GM12864 (cell line): ENCODE data around the gene POLR3GL.

Source experiments
- DNase-seq: peaks from one replicate; pipeline ENCODE4 v3.0.0-alpha.2; 2011; ENCODE audit warnings: low read depth
- H3K4me3 ChIP-seq: 2 replicates; pipeline ENCODE4 v1.5.1; 2011; ENCODE audit warnings: mild to moderate bottlenecking, low read depth, low read length, control low read depth
- TF ChIP-seq, protein P1 (sequence below): IDR thresholded peaks from 2 replicates; pipeline ENCODE4 v1.5.1; 2011; ENCODE audit warnings: low read depth, mild to moderate bottlenecking, moderate library complexity, low read length, control low read depth, inconsistent platforms; ENCODE audit errors: missing control alignments

Gene POLR3GL

GRCh38 chr1:145992958-145993617 is 28.6 kb downstream of the POLR3GL start:
- H3K4me3 ChIP-seq: no peak overlapping the region
- DNase-seq: no peak
- TF ChIP-seq, protein P1, sequence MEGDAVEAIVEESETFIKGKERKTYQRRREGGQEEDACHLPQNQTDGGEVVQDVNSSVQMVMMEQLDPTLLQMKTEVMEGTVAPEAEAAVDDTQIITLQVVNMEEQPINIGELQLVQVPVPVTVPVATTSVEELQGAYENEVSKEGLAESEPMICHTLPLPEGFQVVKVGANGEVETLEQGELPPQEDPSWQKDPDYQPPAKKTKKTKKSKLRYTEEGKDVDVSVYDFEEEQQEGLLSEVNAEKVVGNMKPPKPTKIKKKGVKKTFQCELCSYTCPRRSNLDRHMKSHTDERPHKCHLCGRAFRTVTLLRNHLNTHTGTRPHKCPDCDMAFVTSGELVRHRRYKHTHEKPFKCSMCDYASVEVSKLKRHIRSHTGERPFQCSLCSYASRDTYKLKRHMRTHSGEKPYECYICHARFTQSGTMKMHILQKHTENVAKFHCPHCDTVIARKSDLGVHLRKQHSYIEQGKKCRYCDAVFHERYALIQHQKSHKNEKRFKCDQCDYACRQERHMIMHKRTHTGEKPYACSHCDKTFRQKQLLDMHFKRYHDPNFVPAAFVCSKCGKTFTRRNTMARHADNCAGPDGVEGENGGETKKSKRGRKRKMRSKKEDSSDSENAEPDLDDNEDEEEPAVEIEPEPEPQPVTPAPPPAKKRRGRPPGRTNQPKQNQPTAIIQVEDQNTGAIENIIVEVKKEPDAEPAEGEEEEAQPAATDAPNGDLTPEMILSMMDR: no peak

DNA sequence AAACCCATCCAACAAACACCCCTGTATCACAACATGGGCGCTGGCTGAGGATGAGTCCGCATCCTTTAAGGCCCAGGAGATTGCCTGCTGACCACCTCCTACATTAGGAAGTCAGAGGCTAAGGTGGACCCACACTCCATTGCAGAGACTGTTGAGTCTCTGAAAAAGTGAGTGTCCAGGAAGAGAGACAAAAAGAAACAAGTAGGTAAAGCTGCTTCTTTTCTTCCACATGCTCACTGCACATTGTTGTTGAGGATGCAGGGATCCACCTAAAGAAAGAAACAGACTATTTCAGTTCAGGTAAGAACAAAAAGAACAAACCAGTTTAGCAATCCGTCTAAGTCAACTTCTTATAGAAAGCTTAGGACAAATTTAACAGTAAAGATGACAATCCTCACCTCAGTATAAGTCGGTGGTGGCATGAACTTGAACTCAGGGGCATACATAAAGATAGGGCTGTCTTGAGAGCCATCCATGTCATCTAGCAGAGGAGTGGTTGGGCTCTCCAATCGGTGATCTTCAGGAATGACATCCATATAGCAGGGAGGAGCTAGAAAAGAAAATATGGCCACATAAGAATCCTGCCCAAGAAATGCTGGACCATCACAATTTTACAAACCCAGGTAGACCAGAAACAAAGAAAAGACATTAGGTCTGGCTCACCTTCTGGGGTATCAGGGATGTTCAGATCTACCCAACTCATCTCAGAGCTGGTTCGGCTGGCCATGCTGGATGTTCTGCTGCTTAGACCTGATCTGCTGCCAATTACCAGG is 29.3 kb downstream of the POLR3GL start:
- H3K4me3 ChIP-seq: peak overlapping the region; percentile 96
- TF ChIP-seq, protein P1: no peak

GRCh38 chr1:145994391-145995120 is 30.1 kb downstream of the POLR3GL start:
- TF ChIP-seq, protein P1: no peak

More for the DNA sequence above, 29.3 kb downstream of the POLR3GL start:
- DNase-seq: no peak

GRCh38 chr1:145995148-145995881 is 30.8 kb downstream of the POLR3GL start:
- no peak for DNase-seq
- TF ChIP-seq, protein P1: no peak
- H3K4me3 ChIP-seq: peak overlapping the region; percentile 96

More at GRCh38 chr1:145994391-145995120, 30.1 kb downstream of the POLR3GL start:
- peak overlapping the region; percentile 96 for H3K4me3 ChIP-seq
- no peak for DNase-seq

DNA sequence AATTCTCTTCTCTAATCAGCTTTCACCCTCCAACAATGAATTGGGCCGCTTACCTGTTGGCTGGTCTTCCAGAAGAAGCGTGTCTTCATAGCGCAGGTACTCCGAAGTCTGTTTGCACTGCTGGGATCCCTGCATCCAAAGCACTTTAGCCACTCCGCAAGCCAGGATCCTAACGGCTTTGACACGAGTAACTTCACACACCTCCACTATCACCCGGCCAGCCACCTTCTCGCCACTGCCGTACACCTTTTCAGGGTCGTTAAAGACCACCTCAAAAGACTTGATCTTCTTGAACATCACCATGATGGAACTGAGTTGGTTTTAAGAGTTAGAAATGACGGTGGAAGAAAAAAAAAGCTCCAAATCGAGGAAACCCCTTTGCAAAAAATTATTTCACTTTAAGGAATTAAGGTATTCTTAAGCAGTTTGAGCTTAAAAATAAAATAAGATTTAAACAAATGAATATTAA is 31.5 kb downstream of the POLR3GL start:
- no peak for DNase-seq
- TF ChIP-seq, protein P1: no peak
- H3K4me3 ChIP-seq: peak overlapping the region; percentile 96

DNA sequence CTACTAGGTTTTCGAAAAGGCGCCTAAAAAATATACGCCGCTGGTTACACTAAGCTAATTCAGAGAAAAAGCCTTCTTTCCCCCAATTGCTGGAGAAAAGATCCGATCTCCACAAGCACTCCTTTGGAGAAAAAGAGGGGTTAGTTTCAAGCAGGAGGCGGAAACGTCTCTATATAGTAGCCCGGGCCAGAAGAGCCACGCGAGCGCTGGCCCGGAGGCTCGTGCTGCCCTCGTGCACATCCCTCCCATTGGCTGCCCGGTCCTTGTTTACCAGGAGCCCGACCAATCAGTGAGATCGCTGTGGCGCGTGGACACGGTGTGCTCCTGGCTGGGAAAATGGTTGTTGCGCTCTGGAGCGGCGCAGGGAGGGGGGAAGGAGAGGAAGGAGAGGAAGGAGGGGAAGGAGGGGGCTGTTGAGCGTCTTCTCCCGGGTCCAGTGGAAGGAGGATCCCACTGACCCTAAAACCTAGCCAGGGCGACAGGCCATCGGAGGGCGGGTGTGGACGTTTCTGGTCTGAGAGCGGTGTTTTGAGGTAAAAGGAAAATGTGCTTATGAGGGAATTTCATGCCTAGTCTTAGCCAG is 32.0 kb downstream of the POLR3GL start, which contains the start of gene TXNIP:
TXNIP (minus strand) TSS at position 147 of the 583 bp plus-strand sequence. CDS start 313 bp downstream, outside the sequence.
- peak; percentile 83 for DNase-seq
- H3K4me3 ChIP-seq: peak within 1 kb of the TSS; percentile 96
- TF ChIP-seq, protein P1: no peak
